ENCODE data around the gene ZNF26.
"Not testable (repeated sequence)": the region's sequence is repeated elsewhere in the genome, so short reads cannot be mapped to it uniquely, and the experiment has no call there.

Gene ZNF26

DNA sequence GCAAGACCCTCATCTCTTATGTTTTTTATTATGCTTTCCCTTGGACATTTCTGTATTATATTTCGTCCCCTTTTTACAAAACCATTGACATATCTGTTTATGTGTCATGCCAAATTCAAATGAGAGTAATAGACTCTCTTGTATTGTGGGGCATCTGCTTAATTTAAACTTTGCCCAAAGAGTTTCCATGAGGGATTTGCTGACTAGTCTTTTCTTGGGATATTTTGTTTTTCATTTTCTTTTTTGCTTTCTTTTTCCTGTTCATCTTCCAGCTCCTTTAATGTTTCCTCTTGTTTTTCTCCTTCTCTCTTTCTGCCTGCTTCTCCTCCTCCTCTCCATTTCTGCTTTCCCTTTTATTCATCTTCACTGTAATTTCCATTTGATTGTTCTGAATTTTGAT is 13.8 kb upstream of the ZNF26 start:
- Histone ChIP-seq H3K9ac (ENCODE audit: low read depth, low read length) (no peak overlapping the region), H3K9me3 (ENCODE audit: control insufficient read depth, insufficient read depth, low read length) (peaks cover 3% of the 10 kb centered on the region; the same call in 1 of the 2 replicates), H3K36me3 (ENCODE audit: insufficient read depth, low read length) (no peaks in the 10 kb centered on the region), H3K4me1 (ENCODE audit: insufficient read depth, low read length) (no peaks in the 10 kb centered on the region)

DNA sequence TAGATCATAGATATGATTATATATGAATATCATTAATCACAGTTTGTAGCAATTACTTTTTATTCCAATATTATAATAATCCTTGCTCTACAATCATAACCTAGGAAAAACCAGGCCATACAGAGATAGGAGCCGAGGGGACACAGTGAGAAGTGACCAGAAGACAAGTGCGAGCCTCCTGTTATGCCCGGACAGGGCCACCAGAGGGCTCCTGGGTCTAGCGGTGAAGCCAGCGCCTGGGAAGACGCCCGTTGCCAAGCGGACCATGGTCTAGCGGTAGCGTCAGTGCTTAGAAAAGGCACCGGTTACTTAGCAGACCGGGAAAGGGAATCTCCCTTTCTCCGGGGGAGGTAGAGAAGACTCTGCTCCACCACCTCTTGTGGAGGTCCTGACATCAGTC is 9.3 kb upstream of the ZNF26 start:
- not testable (repeated sequence) for H3K4me1 ChIP-seq (ENCODE audit: insufficient read depth, low read length); H3K9me3 ChIP-seq (ENCODE audit: control insufficient read depth, insufficient read depth, low read length)

DNA sequence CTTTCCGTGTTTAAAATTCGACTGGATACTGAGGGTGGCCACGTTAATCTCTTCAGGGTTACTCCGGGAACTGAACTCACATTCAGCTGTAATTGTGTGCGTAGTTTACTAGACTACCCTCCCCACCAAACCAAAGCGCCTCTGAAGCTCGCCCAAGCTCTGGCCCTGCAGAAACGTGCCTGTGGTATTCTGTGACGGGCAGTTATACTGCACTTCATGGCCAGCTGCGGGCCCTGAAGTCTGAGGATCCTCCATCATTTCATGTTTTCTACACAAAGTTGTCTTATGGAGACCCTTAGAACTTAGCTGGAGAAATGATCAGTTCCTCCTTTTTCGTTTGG is 688 bp downstream of the ZNF26 start:
- no peaks in the 10 kb centered on the region for H3K4me1 ChIP-seq (ENCODE audit: insufficient read depth, low read length)
- peak overlapping the region; percentile 82 for H3K9ac ChIP-seq (ENCODE audit: low read depth, low read length)
- no peaks in the 10 kb centered on the region; the same call in 1 of the 2 replicates for H3K36me3 ChIP-seq (ENCODE audit: insufficient read depth, low read length)
- H3K9me3 ChIP-seq (ENCODE audit: control insufficient read depth, insufficient read depth, low read length) = peaks cover 7% of the 10 kb centered on the region

More for the DNA sequence above, 9.3 kb upstream of the ZNF26 start:
- H3K9ac ChIP-seq (ENCODE audit: low read depth, low read length); H3K36me3 ChIP-seq (ENCODE audit: insufficient read depth, low read length): not testable (repeated sequence)

DNA sequence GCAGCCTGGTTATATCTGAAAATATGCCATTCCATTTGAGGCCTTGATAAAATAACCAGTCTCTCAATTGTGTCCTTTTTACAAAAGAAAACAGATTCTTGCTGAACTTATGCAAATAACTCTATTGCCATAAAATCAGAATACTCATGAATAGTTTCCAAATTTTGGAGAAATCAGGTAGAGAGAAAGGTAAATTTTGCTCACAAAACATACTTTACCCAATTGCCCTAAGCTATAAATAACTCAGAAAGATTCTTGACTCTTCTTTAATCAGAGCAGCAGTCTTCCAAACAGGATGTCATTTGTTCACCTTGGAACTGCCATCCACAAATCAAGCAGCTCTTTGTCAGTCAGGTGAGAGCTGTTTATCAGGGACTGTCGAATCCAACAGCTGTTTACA is 12.6 kb downstream of the ZNF26 start:
- H3K36me3 ChIP-seq (ENCODE audit: insufficient read depth, low read length) = no peaks in the 10 kb centered on the region; the same call in none of the 2 replicates
- no peaks in the 10 kb centered on the region for H3K4me1 ChIP-seq (ENCODE audit: insufficient read depth, low read length)
- H3K9me3 ChIP-seq (ENCODE audit: control insufficient read depth, insufficient read depth, low read length) = peaks cover 32% of the 10 kb centered on the region
- H3K9ac ChIP-seq (ENCODE audit: low read depth, low read length) = no peak overlapping the region

DNA sequence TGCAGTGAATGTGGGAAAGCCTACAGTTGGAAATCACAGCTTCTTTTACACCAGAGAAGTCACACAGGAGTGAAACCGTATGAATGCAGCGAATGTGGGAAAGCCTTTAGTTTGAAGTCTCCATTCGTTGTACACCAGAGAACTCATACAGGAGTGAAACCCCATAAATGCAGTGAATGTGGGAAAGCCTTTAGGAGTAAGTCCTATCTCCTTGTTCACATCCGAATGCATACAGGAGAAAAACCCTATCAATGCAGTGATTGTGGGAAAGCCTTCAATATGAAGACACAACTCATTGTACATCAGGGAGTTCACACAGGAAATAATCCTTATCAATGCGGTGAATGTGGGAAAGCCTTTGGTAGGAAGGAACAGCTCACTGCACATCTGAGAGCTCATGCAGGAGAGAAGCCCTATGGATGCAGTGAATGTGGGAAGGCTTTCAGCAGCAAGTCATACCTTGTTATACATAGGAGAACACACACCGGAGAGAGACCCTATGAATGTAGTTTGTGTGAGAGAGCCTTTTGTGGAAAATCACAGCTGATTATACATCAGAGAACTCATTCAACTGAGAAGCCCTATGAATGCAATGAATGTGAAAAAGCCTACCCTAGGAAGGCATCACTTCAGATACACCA is 24.6 kb downstream of the ZNF26 start:
- Histone ChIP-seq H3K4me1 (ENCODE audit: insufficient read depth, low read length) (no peaks in the 10 kb centered on the region), H3K36me3 (ENCODE audit: insufficient read depth, low read length) (peaks cover 26% of the 10 kb centered on the region; the same call in 1 of the 2 replicates), H3K9me3 (ENCODE audit: control insufficient read depth, insufficient read depth, low read length) (peaks cover 57% of the 10 kb centered on the region), H3K9ac (ENCODE audit: low read depth, low read length) (no peak overlapping the region)

DNA sequence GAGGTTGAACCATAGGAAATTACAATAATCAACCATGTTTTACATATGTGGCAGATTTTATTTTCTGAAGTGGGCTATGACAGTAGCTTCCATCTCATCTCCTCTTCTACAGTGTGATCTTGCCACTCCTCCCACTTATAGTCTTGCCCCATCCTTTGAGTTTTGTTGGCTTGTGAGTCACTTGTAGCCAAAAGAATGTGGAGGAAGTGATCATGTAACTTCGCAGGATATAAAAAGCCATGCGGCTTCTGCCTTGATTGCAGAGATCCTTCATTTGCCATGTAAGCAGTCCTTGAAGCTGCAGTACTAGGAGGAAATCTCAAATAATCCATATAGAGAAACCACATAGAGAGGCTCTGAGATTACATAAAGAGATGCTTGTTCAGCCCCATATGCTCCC is 37.4 kb downstream of the ZNF26 start:
- no peaks in the 10 kb centered on the region for H3K4me1 ChIP-seq (ENCODE audit: insufficient read depth, low read length)
- H3K9ac ChIP-seq (ENCODE audit: low read depth, low read length) = no peak overlapping the region
- no peaks in the 10 kb centered on the region for H3K36me3 ChIP-seq (ENCODE audit: insufficient read depth, low read length)
- H3K9me3 ChIP-seq (ENCODE audit: control insufficient read depth, insufficient read depth, low read length) = peaks cover 3% of the 10 kb centered on the region; the same call in 1 of the 2 replicates

DNA sequence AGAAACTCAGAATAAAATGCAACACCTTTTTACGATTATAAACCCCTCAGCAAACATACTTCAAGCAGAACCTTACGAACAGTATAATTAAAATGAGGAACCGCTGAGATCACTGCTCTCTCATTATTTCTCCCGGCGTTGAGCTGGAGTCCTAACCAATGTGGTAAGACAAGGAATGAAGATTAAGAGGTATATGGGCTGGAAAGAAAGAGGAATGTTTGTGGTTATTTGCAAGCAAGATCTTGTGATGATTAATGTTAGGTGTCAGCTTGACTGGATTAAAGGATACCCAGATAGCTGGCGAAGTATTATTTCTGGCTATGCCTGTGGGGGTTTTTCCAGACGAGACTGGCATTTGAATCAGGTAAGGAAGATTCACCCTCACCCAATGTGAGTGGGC is 40.8 kb downstream of the ZNF26 start:
- H3K4me1 ChIP-seq (ENCODE audit: insufficient read depth, low read length) = no peaks in the 10 kb centered on the region
- H3K36me3 ChIP-seq (ENCODE audit: insufficient read depth, low read length) = no peaks in the 10 kb centered on the region
- H3K9ac ChIP-seq (ENCODE audit: low read depth, low read length) = no peak overlapping the region
- H3K9me3 ChIP-seq (ENCODE audit: control insufficient read depth, insufficient read depth, low read length) = peaks cover 5% of the 10 kb centered on the region

DNA sequence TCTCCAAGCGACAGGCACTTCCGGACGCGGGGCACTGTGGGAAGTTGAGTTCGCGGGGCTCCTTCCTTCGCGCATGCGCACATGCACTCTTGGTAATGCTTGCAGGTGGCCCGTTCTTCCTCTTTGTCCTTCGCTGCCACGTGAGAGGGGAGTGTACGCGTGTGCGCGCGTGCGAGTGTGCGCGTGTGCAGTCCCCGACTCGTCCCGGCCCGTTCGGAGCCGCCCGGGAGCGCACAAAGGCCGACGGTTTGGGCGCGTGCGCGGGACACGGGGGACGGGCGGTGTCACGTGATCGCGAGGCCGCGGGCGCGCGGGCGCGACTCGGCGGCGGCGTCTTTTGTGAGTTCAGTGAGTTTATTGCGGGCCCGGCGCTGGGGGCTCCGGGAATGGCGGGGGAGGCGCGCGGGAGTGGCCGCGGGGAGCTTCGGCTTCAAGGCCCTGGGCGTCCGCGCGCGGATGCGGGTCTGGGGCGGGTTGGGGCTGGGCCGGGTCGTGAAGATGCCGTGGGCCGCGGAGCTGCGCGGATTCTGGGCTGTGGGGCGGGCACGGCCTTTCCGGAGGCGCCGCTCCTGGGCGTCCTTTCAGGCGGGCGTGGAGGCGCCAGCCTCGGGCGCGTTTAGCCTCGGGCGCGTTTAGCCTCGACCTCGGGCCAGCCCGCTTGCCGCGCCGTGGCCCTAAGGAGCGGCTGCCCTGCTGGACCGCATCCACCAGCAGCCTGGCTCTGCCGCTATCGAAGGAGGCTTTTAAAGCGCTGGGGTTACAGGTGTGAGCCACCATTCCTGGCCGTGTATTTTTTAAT is 51.2 kb downstream of the ZNF26 start, which contains the start of gene ZNF84:
Gene ZNF84, plus strand, starts transcription at position 303 of the 799 bp plus-strand sequence. CDS start 3,959 bp downstream, outside the sequence.
- H3K9me3 ChIP-seq (ENCODE audit: control insufficient read depth, insufficient read depth, low read length) = peaks cover 22% of the 10 kb centered on the region
- H3K9ac ChIP-seq (ENCODE audit: low read depth, low read length) = peak within 1 kb of the TSS; percentile 90
- H3K36me3 ChIP-seq (ENCODE audit: insufficient read depth, low read length) = peaks cover 8% of the 10 kb centered on the region
- no peaks in the 10 kb centered on the region for H3K4me1 ChIP-seq (ENCODE audit: insufficient read depth, low read length)

DNA sequence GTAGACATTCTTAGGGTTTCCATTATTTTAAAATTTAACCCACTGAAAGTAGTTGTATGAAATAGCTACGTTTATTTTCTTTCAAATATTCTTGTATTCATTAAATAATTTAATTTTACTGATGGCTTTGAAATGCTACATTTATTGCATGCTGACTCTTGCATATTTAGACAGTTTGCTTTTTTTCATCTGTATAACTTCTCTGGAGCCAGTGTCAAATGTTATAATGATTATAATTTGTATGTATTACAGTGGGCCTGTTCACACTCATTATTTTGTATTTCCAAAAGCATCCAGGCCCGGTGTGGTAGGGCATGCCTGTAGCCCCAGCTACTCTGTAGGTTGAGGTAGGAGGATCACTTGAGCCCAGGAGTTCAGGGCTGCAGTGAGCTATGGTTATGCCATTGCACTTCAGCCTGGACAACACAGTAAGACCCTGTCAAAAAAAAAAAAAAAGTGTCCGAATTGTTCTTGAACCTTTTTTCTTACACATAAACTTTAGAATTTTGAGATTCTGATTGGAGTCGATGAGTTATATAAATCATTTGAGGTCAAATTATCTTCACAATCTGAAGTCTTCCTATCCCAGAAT is 52.0 kb downstream of the ZNF26 start:
- Histone ChIP-seq H3K9me3 (ENCODE audit: control insufficient read depth, insufficient read depth, low read length) (peaks cover 29% of the 10 kb centered on the region), H3K4me1 (ENCODE audit: insufficient read depth, low read length) (no peaks in the 10 kb centered on the region), H3K9ac (ENCODE audit: low read depth, low read length) (peak overlapping the region; percentile 90), H3K36me3 (ENCODE audit: insufficient read depth, low read length) (peaks cover 13% of the 10 kb centered on the region)

DNA sequence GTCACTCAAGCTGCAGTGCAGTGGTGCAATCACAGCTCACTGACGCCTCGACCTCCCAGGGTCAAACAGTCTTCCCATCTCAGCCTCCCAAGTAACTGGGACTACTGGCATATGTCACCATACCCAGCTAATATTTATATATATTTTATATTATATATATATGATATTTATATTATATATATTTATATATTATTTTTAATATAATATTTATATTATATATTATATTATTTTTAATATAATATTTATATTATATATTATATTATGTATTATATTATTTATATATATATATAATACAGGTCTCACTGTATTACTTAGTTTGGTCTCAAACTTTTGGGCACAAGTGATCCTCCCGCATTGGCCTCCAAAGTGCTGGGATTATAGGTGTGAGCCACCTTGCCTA is 60.5 kb downstream of the ZNF26 start:
- peaks cover 68% of the 10 kb centered on the region for H3K9me3 ChIP-seq (ENCODE audit: control insufficient read depth, insufficient read depth, low read length)
- no peak overlapping the region for H3K9ac ChIP-seq (ENCODE audit: low read depth, low read length)
- peaks cover 58% of the 10 kb centered on the region for H3K36me3 ChIP-seq (ENCODE audit: insufficient read depth, low read length)
- H3K4me1 ChIP-seq (ENCODE audit: insufficient read depth, low read length) = no peaks in the 10 kb centered on the region

DNA sequence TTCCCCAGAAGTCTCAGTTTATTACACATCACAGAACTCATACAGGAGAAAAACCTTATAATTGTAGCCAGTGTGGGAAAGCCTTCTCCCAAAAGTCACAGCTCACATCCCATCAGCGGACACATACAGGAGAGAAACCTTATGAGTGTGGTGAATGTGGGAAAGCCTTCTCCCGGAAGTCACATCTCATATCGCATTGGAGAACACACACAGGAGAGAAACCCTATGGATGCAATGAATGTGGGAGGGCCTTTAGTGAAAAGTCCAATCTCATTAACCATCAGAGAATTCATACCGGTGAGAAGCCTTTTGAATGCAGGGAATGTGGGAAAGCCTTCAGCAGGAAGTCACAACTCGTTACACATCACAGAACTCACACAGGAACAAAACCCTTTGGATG is 71.3 kb downstream of the ZNF26 start:
- Histone ChIP-seq H3K9me3 (ENCODE audit: control insufficient read depth, insufficient read depth, low read length) (peaks cover 62% of the 10 kb centered on the region), H3K9ac (ENCODE audit: low read depth, low read length) (no peak overlapping the region), H3K36me3 (ENCODE audit: insufficient read depth, low read length) (peaks cover 21% of the 10 kb centered on the region; the same call in 1 of the 2 replicates)

DNA sequence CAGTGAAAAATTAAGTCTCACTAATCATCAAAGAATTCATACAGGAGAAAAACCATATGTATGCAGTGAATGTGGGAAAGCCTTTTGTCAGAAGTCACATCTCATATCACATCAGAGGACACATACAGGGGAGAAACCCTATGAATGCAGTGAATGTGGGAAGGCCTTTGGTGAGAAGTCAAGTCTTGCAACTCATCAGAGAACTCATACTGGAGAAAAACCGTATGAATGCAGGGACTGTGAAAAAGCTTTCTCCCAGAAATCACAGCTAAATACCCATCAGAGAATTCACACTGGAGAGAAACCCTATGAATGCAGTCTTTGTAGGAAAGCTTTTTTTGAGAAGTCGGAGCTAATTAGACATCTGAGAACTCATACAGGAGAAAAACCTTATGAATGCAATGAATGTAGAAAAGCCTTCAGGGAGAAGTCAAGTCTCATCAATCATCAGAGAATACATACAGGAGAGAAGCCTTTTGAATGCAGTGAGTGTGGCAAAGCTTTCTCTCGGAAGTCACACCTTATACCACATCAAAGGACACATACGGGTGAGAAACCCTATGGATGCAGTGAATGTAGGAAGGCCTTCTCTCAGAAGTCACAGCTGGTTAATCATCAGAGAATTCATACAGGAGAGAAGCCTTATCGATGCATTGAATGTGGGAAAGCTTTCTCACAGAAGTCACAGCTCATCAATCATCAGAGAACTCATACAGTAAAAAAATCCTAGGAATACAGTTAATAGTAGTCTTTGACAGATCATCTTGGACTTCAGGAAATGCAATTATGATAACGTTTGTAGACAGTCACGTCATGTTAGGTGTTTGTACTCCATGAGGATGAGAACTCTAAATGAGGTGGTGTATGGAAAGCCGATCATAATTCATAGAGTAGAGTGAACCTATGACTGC is 72.3 kb downstream of the ZNF26 start:
- Histone ChIP-seq H3K36me3 (ENCODE audit: insufficient read depth, low read length) (peaks cover 16% of the 10 kb centered on the region; the same call in 1 of the 2 replicates), H3K9me3 (ENCODE audit: control insufficient read depth, insufficient read depth, low read length) (peaks cover 66% of the 10 kb centered on the region), H3K9ac (ENCODE audit: low read depth, low read length) (no peak overlapping the region), H3K4me1 (ENCODE audit: insufficient read depth, low read length) (no peaks in the 10 kb centered on the region)

More for the DNA sequence above, 71.3 kb downstream of the ZNF26 start:
- no peaks in the 10 kb centered on the region for H3K4me1 ChIP-seq (ENCODE audit: insufficient read depth, low read length)

DNA sequence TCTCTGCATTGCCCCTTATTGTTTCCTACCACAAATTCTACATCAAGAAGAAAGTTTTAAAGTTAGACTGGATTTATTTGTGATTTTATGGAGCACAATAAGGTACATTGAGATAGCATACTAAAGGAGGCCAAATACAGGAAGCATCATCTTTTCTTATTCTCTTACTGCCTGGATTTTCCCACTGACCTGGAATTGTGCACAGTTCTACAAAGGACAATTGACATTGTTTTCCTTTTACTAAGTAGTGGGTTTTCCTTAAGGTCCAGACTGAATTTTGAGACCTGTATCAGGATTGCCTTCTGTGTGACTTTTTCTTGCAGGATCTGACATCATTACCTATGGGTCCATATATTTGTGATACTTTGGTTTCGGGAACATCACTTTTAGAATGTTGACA is 75.8 kb downstream of the ZNF26 start:
- Histone ChIP-seq H3K4me1 (ENCODE audit: insufficient read depth, low read length) (no peaks in the 10 kb centered on the region), H3K36me3 (ENCODE audit: insufficient read depth, low read length) (peaks cover 10% of the 10 kb centered on the region; the same call in 1 of the 2 replicates), H3K9me3 (ENCODE audit: control insufficient read depth, insufficient read depth, low read length) (peaks cover 66% of the 10 kb centered on the region), H3K9ac (ENCODE audit: low read depth, low read length) (no peak overlapping the region)

DNA sequence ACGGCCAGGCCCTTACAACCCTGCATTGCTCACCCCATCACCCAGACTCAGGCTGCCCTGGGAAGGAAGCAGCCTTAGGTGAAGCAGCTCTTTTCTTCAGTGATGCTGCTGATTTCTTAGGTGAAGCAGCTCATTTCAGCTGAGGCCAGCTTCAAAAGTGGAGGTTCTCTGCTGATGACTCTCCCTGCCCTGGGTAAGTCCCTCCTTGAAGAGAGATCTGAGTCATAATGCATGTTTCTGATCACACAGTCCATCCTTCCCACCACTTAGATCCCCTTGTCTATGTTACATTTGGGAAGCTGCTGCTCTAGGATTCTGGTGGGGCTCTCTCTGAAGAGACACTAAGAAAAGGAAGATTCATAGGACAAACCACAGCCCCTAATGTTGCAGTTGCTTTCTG is 77.4 kb downstream of the ZNF26 start:
- Histone ChIP-seq H3K9me3 (ENCODE audit: control insufficient read depth, insufficient read depth, low read length) (peaks cover 58% of the 10 kb centered on the region), H3K4me1 (ENCODE audit: insufficient read depth, low read length) (no peaks in the 10 kb centered on the region), H3K36me3 (ENCODE audit: insufficient read depth, low read length) (peaks cover 9% of the 10 kb centered on the region; the same call in 1 of the 2 replicates)

More for the DNA sequence above, 77.4 kb downstream of the ZNF26 start:
- no peak overlapping the region for H3K9ac ChIP-seq (ENCODE audit: low read depth, low read length)

Data from ES-I3 (cell line).